ENCODE data around the gene LRCH4. TPM values are rescaled to one million over a fixed set of nuclear protein-coding genes. Genes with fewer than 3 reads are reported as not detected.

The LRCH4 gene
- total and polyA plus RNA-seq, 9 of the 15 experiments (the other 6 are each of a cell fraction or from before 2014, with no cell fraction given): 0.06 to 63.3 (median 15.0) TPM

GRCh38 chr7:100611983-100612729 is 26.2 kb upstream of the LRCH4 start, which contains the start of gene MOSPD3 (continued):
- TF ChIP-seq RB1 (IDR thresholded peaks at IDR 0.05; ENCODE audit: low read depth): peak; percentile 38; the same call in 1 of the 2 replicates
- peak; percentile 71 for TF ChIP-seq VEZF1 (CRISPR knock-in tag; IDR thresholded peaks at IDR 0.05)
- peak; percentile 48; the same call in 1 of the 2 replicates for TF ChIP-seq CTBP1 (IDR thresholded peaks at IDR 0.05; ENCODE audit: borderline replicate concordance)
- TF ChIP-seq SIN3B (IDR thresholded peaks at IDR 0.05; ENCODE audit: low read depth): peak; percentile 80
- TF ChIP-seq FOXA1 (IDR thresholded peaks at IDR 0.05; ENCODE audit: borderline replicate concordance): no peak
- peak; percentile 83 for TF ChIP-seq C11orf30 (IDR thresholded peaks at IDR 0.05; ENCODE audit: low read depth)
- TF ChIP-seq KDM5B (IDR thresholded peaks at IDR 0.05; ENCODE audit: insufficient replicate concordance, low read depth, low read length): peak; percentile 63
- peak; percentile 67 for TF ChIP-seq ATF1 (CRISPR knock-in tag; IDR thresholded peaks at IDR 0.05)
- peak; percentile 97 for TF ChIP-seq ATF1 (tag; IDR thresholded peaks at IDR 0.05)
- TF ChIP-seq ETV1 (tag; conservative IDR thresholded peaks at IDR 0.05; ENCODE audit: low read depth): no peak; the same call in 1 of the 2 replicates
- TF ChIP-seq PTRF (tag; IDR thresholded peaks at IDR 0.05): no peak
- peak; percentile 86 for TF ChIP-seq ASH1L (IDR thresholded peaks at IDR 0.05; ENCODE audit: borderline replicate concordance, low read depth, partially characterized antibody)
- peak; percentile 57; the same call in 1 of the 2 replicates for TF ChIP-seq BHLHE40 (IDR thresholded peaks at IDR 0.05; ENCODE audit: low read length)
- no peak for TF ChIP-seq NFXL1 (CRISPR knock-in tag; IDR thresholded peaks at IDR 0.05)
- peak; percentile 75 for TF ChIP-seq CXXC5 (CRISPR knock-in tag; IDR thresholded peaks at IDR 0.05)
- no peak for TF ChIP-seq ZSCAN32 (CRISPR knock-in tag; IDR thresholded peaks at IDR 0.05)
- TF ChIP-seq KLF13 (tag; IDR thresholded peaks at IDR 0.05; ENCODE audit: borderline replicate concordance, low read depth): 0 out of 2 replicates have a peak, but pooled peaks have one; percentile 34
- TF ChIP-seq RCOR1 (IDR thresholded peaks at IDR 0.05; ENCODE audit: borderline replicate concordance in 1 of 2, low read depth in 2 of 2, low read length in 2 of 2): no peak
- no peak for TF ChIP-seq MTA2 (IDR thresholded peaks at IDR 0.05; ENCODE audit: low read depth)
- no peak for TF ChIP-seq RHOXF2B (CRISPR knock-in tag; conservative IDR thresholded peaks at IDR 0.05)
- peak; percentile 75 for TF ChIP-seq CEBPG (CRISPR knock-in tag; IDR thresholded peaks at IDR 0.05)
- peak; percentile 92 to 96 for TF ChIP-seq CEBPG (tag; conservative IDR thresholded peaks at IDR 0.05 in 1 of 2, IDR thresholded peaks at IDR 0.05 in 1 of 2)
- no peak for TF ChIP-seq CHAMP1 (IDR thresholded peaks at IDR 0.05)
- TF ChIP-seq HBP1 (CRISPR knock-in tag; IDR thresholded peaks at IDR 0.05): peak; percentile 55; the same call in 1 of the 2 replicates

Data from K562 (cell line).